Coronary artery (tissue), 2 donors: ENCODE results near the gene CCNI.

Experiments
- DNase-seq: peaks from one replicate; pipeline ENCODE4 v3.0.0-alpha.2; 2017; ENCODE audit warnings: low spot score
- H3K27ac ChIP-seq, 2 donors: fragments of 200-600 bp; sonication (generic); one replicate each; pipeline ENCODE4 v1.5.1; 2016 to 2019
- H3K4me3 ChIP-seq: fragments of 200-600 bp; sonication (generic); 2 replicates; pipeline ENCODE4 v1.5.1; 2016; ENCODE audit warnings: mild to moderate bottlenecking, moderate library complexity
- TF ChIP-seq, protein P1 (sequence below): fragments of 200-600 bp; sonication (generic); IDR thresholded peaks from one replicate; pipeline ENCODE4 v1.5.1; 2019; ENCODE audit warnings: antibody characterized with exemption

CCNI gene

DNA sequence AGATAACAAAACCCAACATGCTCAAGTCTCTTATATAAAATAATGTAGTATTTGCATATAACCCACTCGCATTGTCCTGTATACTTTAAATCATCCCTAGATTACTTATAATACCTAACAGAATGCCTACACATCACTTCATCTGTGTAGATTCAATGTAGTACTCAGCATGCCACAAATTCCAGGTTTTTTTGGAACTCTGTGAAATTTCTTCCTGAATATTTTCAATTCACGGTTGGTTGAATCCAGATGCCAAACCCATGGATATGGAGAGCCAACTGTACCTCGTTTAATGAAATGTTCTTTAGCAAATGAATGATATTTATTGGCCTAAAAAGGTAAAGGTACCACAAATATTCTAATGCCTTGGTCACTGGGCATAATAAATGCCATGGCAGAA, 24.8 kb downstream of the CCNI start:
- TF ChIP-seq, protein P1, sequence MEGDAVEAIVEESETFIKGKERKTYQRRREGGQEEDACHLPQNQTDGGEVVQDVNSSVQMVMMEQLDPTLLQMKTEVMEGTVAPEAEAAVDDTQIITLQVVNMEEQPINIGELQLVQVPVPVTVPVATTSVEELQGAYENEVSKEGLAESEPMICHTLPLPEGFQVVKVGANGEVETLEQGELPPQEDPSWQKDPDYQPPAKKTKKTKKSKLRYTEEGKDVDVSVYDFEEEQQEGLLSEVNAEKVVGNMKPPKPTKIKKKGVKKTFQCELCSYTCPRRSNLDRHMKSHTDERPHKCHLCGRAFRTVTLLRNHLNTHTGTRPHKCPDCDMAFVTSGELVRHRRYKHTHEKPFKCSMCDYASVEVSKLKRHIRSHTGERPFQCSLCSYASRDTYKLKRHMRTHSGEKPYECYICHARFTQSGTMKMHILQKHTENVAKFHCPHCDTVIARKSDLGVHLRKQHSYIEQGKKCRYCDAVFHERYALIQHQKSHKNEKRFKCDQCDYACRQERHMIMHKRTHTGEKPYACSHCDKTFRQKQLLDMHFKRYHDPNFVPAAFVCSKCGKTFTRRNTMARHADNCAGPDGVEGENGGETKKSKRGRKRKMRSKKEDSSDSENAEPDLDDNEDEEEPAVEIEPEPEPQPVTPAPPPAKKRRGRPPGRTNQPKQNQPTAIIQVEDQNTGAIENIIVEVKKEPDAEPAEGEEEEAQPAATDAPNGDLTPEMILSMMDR: no peak
- no peak for DNase-seq
- no peak overlapping the region for H3K27ac ChIP-seq
- no peak overlapping the region for H3K4me3 ChIP-seq

DNA sequence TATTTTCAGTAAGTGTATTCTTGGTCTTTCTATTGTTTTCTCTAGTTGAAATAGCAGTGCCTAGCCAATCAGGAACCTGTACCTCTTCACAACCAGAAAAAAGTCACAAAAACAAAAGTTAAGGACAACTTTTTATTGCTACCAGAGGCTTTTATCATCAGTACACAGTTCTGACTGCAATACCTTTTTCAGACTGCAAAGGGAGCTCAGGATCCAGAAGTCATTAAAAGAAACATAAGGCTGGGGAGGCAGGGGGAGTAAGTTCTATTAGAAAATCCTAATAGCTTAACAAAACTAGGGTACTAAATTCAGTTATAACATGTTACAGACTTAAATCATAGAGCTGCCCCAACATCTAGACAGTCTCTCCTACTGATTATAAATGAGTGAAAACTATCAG, 28.8 kb downstream of the CCNI start:
- DNase-seq: no peak
- Histone ChIP-seq H3K27ac (no peak overlapping the region), H3K4me3 (no peak overlapping the region)
- TF ChIP-seq, protein P1: no peak

DNA sequence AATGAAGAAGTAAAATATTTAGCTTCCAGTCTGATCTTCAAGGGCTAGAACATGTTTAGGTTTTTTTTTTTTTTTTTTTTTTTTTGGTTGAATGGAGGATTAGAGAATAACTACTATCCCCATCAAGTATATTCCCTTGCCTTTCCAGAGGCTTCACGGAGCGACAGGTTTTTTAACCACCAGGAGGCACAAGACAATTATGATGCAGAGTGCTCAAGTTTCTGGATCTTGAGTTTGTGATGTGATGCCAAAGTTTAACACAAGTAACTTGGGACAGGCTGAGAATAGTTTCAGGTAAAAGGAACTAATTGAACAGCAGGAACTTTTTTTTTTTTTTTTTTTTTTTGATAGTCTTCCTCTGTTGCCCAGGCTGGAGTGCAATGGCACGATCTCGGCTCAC, 30.3 kb downstream of the CCNI start:
- DNase-seq: no peak
- Histone ChIP-seq H3K4me3 (no peak overlapping the region), H3K27ac (no peak overlapping the region)
- TF ChIP-seq, protein P1: no peak

DNA sequence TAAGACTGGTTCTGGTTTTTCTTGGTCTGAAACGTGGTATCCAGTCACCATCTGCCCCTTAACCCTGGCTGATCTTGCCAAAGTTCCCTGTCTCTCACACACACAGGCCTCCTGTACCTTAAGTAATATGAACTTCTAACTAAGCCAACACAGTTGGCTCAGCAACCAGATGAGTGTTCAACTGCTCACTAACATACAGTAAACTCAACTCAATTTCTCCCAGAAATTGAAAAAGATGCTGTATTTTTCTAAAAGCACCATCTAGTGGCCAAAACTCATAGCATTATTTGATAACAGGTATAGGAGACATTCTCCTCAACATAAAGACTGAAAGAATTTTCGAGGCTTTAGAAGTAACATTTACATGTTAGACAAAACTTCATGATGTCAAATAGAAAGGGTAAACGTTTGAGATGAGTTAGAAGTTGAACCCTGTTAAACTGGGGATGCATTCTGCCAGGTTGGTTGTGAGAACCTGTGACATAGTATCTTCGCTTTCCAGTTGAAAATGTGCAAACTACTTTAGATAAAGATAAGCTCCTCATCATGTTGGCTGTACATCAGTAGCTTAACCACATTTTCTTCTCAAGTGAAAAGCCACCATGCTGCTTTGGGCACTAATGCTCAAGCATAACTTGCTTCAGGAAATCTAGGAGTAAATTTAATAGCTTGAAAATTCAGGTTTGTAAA, 31.2 kb downstream of the CCNI start:
- no peak for DNase-seq
- TF ChIP-seq, protein P1: peak; percentile 43
- H3K4me3 ChIP-seq: no peak overlapping the region
- H3K27ac ChIP-seq: peak overlapping the region; percentile 9 to 42

DNA sequence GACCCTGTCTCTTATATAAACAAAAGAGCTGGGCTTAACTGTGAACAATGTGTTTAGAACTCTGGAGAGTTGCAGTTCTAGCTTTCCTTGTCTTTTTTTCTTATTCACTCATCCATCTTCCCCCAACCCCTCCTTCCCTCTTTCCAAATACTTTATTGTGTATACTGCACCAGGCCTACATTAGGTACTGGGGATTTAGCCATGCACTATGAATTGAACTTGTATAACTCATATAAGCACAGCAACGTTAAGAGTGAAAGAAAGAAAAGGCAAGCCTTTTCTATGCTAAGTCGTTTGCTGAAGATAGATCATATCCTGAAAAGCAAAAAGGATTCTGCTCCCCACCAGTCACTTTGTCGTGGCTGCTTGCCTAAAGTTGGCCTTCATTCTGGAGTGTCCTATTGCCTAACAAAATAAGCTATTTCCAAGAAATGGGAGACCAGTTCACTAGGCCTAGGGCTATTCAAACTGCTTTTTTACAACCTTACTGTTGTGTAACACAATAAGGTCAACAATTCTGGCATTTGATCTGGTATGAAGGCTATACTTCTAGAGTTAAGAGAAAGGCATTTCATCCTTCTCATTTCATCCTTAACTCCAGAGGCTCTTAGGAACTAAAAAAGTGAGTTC, 32.2 kb downstream of the CCNI start:
- Histone ChIP-seq H3K27ac (peak overlapping the region; percentile 9 to 42), H3K4me3 (no peak overlapping the region)
- DNase-seq: no peak
- TF ChIP-seq, protein P1: no peak

DNA sequence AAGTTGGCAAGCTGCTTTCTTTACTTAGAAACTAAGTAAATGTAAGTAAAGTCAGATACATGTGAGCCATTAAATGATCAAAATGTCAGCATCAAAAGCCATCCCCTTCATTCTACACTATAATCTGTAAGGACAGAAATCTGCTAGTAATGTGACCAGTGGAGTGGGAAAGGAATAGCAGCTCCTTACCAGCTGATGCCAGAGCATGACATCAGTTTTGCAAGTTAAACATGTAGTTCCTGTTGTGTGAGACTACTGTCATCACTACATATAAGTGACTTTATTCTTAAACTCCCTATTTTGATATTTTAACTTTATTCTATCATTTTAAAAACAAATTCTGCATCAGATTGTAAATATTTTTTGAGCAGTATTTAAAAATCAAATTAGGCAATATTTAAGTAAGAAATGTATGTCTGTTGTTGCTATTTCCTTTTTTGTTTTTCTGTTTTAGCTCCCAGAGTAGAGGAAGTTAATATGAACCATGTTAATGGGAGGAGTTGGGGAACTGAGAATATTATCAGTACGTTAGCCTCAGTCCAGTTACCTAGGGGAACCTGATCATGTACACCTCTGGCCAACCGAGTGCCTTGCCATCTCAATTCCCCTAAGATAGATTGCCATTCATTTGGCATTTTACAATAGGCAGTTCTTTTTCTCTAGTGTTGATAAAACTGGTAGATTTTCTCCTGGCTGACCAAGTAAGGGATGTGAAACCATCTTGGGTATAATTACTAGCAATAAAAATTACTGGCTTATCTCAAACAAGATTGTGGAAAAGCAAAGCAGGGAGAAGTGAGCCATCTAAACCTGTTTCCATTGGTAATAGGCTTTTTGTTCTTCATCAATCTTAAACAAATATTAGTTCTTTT, 34.7 kb downstream of the CCNI start:
- H3K4me3 ChIP-seq: no peak overlapping the region
- no peak overlapping the region for H3K27ac ChIP-seq
- no peak for DNase-seq
- TF ChIP-seq, protein P1: no peak
